Measurements from ENCODE around the gene CISH. TPM values are rescaled to one million over a fixed set of nuclear protein-coding genes. Genes with fewer than 3 reads are reported as not detected.

The CISH gene
- total and polyA plus RNA-seq, 9 of the 15 experiments (the other 6 are each of a cell fraction or from before 2014, with no cell fraction given), result 1.7 to 47.7 (median 18.3) TPM

GRCh38 chr3:50612234-50612882 is 784 bp upstream of the CISH start (continued):
- TF ChIP-seq, protein P1, sequence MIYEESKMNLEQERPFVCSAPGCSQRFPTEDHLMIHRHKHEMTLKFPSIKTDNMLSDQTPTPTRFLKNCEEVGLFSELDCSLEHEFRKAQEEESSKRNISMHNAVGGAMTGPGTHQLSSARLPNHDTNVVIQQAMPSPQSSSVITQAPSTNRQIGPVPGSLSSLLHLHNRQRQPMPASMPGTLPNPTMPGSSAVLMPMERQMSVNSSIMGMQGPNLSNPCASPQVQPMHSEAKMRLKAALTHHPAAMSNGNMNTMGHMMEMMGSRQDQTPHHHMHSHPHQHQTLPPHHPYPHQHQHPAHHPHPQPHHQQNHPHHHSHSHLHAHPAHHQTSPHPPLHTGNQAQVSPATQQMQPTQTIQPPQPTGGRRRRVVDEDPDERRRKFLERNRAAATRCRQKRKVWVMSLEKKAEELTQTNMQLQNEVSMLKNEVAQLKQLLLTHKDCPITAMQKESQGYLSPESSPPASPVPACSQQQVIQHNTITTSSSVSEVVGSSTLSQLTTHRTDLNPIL (CRISPR knock-in tag; IDR thresholded peaks at IDR 0.05), result no peak
- TF ChIP-seq FOXP4 (CRISPR knock-in tag; IDR thresholded peaks at IDR 0.05; ENCODE audit: borderline replicate concordance), result no peak
- 0 out of 2 replicates have a peak, but pooled peaks have one; percentile 52 for TF ChIP-seq ATF7 (IDR thresholded peaks at IDR 0.05)
- TF ChIP-seq, protein P2, sequence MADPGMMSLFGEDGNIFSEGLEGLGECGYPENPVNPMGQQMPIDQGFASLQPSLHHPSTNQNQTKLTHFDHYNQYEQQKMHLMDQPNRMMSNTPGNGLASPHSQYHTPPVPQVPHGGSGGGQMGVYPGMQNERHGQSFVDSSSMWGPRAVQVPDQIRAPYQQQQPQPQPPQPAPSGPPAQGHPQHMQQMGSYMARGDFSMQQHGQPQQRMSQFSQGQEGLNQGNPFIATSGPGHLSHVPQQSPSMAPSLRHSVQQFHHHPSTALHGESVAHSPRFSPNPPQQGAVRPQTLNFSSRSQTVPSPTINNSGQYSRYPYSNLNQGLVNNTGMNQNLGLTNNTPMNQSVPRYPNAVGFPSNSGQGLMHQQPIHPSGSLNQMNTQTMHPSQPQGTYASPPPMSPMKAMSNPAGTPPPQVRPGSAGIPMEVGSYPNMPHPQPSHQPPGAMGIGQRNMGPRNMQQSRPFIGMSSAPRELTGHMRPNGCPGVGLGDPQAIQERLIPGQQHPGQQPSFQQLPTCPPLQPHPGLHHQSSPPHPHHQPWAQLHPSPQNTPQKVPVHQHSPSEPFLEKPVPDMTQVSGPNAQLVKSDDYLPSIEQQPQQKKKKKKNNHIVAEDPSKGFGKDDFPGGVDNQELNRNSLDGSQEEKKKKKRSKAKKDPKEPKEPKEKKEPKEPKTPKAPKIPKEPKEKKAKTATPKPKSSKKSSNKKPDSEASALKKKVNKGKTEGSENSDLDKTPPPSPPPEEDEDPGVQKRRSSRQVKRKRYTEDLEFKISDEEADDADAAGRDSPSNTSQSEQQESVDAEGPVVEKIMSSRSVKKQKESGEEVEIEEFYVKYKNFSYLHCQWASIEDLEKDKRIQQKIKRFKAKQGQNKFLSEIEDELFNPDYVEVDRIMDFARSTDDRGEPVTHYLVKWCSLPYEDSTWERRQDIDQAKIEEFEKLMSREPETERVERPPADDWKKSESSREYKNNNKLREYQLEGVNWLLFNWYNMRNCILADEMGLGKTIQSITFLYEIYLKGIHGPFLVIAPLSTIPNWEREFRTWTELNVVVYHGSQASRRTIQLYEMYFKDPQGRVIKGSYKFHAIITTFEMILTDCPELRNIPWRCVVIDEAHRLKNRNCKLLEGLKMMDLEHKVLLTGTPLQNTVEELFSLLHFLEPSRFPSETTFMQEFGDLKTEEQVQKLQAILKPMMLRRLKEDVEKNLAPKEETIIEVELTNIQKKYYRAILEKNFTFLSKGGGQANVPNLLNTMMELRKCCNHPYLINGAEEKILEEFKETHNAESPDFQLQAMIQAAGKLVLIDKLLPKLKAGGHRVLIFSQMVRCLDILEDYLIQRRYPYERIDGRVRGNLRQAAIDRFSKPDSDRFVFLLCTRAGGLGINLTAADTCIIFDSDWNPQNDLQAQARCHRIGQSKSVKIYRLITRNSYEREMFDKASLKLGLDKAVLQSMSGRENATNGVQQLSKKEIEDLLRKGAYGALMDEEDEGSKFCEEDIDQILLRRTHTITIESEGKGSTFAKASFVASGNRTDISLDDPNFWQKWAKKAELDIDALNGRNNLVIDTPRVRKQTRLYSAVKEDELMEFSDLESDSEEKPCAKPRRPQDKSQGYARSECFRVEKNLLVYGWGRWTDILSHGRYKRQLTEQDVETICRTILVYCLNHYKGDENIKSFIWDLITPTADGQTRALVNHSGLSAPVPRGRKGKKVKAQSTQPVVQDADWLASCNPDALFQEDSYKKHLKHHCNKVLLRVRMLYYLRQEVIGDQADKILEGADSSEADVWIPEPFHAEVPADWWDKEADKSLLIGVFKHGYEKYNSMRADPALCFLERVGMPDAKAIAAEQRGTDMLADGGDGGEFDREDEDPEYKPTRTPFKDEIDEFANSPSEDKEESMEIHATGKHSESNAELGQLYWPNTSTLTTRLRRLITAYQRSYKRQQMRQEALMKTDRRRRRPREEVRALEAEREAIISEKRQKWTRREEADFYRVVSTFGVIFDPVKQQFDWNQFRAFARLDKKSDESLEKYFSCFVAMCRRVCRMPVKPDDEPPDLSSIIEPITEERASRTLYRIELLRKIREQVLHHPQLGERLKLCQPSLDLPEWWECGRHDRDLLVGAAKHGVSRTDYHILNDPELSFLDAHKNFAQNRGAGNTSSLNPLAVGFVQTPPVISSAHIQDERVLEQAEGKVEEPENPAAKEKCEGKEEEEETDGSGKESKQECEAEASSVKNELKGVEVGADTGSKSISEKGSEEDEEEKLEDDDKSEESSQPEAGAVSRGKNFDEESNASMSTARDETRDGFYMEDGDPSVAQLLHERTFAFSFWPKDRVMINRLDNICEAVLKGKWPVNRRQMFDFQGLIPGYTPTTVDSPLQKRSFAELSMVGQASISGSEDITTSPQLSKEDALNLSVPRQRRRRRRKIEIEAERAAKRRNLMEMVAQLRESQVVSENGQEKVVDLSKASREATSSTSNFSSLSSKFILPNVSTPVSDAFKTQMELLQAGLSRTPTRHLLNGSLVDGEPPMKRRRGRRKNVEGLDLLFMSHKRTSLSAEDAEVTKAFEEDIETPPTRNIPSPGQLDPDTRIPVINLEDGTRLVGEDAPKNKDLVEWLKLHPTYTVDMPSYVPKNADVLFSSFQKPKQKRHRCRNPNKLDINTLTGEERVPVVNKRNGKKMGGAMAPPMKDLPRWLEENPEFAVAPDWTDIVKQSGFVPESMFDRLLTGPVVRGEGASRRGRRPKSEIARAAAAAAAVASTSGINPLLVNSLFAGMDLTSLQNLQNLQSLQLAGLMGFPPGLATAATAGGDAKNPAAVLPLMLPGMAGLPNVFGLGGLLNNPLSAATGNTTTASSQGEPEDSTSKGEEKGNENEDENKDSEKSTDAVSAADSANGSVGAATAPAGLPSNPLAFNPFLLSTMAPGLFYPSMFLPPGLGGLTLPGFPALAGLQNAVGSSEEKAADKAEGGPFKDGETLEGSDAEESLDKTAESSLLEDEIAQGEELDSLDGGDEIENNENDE (IDR thresholded peaks at IDR 0.05; ENCODE audit: low read depth, low read length), result no peak
- TF ChIP-seq SMARCA4 (IDR thresholded peaks at IDR 0.05), result no peak
- TF ChIP-seq ZNF668 (CRISPR knock-in tag; IDR thresholded peaks at IDR 0.05), result no peak
- TF ChIP-seq ZNF431 (CRISPR knock-in tag; IDR thresholded peaks at IDR 0.05), result no peak
- TF ChIP-seq ZBTB49 (CRISPR knock-in tag; IDR thresholded peaks at IDR 0.05; ENCODE audit: borderline replicate concordance), result no peak
- TF ChIP-seq KHSRP (IDR thresholded peaks at IDR 0.05), result no peak

Measured in K562 (cell line).